Calu3 (cell line): ENCODE data around the gene MYH9. TPM values are rescaled to one million over a fixed set of nuclear protein-coding genes. Genes with fewer than 3 reads are reported as not detected.
A peak's percentile ranks its signal among the peaks of the same experiment; 100 is the strongest.

Source experiments
- BruUV-seq: library from RNA; stranded (reverse); fragments of 400-500 nt; replicated peaks from 2 replicates; lab custom pipeline; 2021; lab: Mats Ljungman, UMichigan
- CTCF ChIA-PET: fragments of 300-600 bp; sonication (Branson Sonifier 250); formaldehyde crosslinking; loops from one replicate; lab custom pipeline; 2022; ENCODE audit warnings: antibody characterized with exemption; lab: Charles Lee
- DNase-seq: peaks from one replicate; pipeline ENCODE4 v3.0.0; 2022
- H3K27ac Mint-ChIP-seq: one replicate; pipeline ENCODE4 v1.8.0; 2022; ENCODE audit warnings: mixed read lengths; ENCODE audit not compliant: unreplicated experiment
- H3K27me3 Mint-ChIP-seq: one replicate; pipeline ENCODE4 v1.8.0; 2022; ENCODE audit warnings: mixed read lengths; ENCODE audit not compliant: unreplicated experiment
- H3K36me3 Mint-ChIP-seq: one replicate; pipeline ENCODE4 v1.8.0; 2022; ENCODE audit warnings: mild to moderate bottlenecking, moderate library complexity, mixed read lengths; ENCODE audit not compliant: insufficient read depth, unreplicated experiment
- H3K4me1 Mint-ChIP-seq: one replicate; pipeline ENCODE4 v1.8.0; 2022; ENCODE audit warnings: mild to moderate bottlenecking, low read depth, mixed read lengths; ENCODE audit not compliant: unreplicated experiment
- H3K4me3 Mint-ChIP-seq: one replicate; pipeline ENCODE4 v1.8.0; 2022; ENCODE audit warnings: mild to moderate bottlenecking, low read depth, moderate library complexity, mixed read lengths; ENCODE audit not compliant: unreplicated experiment
- H3K9me3 Mint-ChIP-seq: one replicate; pipeline ENCODE4 v1.8.0; 2022; ENCODE audit warnings: low read depth, mixed read lengths; ENCODE audit not compliant: unreplicated experiment
- CTCF ChIP-seq: fragments of 200-600 bp; IDR thresholded peaks from one replicate; pipeline ENCODE4 v1.8.0; 2022; ENCODE audit warnings: antibody characterized with exemption; ENCODE audit not compliant: unreplicated experiment
- intact Hi-C: fragments of 100-400 bp; cut with micrococcal nuclease; formaldehyde crosslinking; loops from one replicate; pipeline ENCODE4 v1.10.0; 2022; ENCODE audit not compliant: unreplicated experiment
- total RNA-seq: library from RNA; stranded (reverse); gene quantifications from 2 replicates; pipeline ENCODE4 v1.2.3, GENCODE V29; 2022

Gene MYH9
- total RNA-seq, 1 experiment from 2014 or later, result 606 TPM

GRCh38 chr22:36367066-36367465, 20.7 kb downstream of the MYH9 start:
- CTCF ChIA-PET, result no interaction called here
- peak overlapping the region; percentile 24 for H3K4me3 Mint-ChIP-seq
- no peaks in the 10 kb centered on the region for H3K27me3 Mint-ChIP-seq
- BruUV-seq, result no TSS peak
- intact Hi-C loops, result no loop called here
- H3K36me3 Mint-ChIP-seq, result peaks cover 71% of the 10 kb centered on the region
- no peak for DNase-seq
- H3K9me3 Mint-ChIP-seq, result no peaks in the 10 kb centered on the region
- TF ChIP-seq CTCF, result no peak
- H3K4me1 Mint-ChIP-seq, result peaks cover 86% of the 10 kb centered on the region
- no peak overlapping the region for H3K27ac Mint-ChIP-seq

- Mint-ChIP-seq H3K4me1 (peaks cover 86% of the 10 kb centered on the region), H3K27ac (peak overlapping the region; percentile 40), H3K9me3 (no peaks in the 10 kb centered on the region), H3K36me3 (peaks cover 71% of the 10 kb centered on the region), H3K4me3 (no peak overlapping the region), H3K27me3 (no peaks in the 10 kb centered on the region)
- intact Hi-C loops, result no loop called here
- CTCF ChIA-PET, result no interaction called here
- TF ChIP-seq CTCF, result no peak
- no TSS peak for BruUV-seq
- DNase-seq, result no peak
These were observed 21.5 kb downstream of the MYH9 start for GRCh38 chr22:36366291-36366708.

DNA sequence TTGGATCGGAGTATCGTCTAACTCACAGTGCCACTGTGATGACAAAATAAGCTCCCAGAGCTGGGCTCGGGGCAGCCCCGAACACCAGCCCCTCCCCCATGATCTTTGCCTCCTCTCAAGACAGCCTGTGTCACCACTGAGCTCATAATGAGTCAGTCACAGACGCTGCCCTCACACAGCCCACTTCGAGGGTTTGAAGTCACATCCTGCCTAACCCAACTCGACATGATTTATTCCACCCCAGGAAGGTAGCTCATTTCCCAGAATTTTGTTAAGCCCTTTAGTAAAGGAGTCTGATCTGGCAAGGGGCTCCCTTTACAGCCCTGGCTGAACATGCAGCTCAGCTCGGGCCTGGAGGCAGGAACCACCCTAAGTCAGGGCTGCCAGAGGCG, 22.8 kb downstream of the MYH9 start:
- peaks cover 70% of the 10 kb centered on the region for H3K36me3 Mint-ChIP-seq
- CTCF ChIA-PET, result interaction anchor here (0.6 to 1.1 kb wide), 12 partner anchors 8 to 105 kb away, joined by 3 to 8 read pairs (median 4); partner anchors contain the start of gene MYH9

DNA sequence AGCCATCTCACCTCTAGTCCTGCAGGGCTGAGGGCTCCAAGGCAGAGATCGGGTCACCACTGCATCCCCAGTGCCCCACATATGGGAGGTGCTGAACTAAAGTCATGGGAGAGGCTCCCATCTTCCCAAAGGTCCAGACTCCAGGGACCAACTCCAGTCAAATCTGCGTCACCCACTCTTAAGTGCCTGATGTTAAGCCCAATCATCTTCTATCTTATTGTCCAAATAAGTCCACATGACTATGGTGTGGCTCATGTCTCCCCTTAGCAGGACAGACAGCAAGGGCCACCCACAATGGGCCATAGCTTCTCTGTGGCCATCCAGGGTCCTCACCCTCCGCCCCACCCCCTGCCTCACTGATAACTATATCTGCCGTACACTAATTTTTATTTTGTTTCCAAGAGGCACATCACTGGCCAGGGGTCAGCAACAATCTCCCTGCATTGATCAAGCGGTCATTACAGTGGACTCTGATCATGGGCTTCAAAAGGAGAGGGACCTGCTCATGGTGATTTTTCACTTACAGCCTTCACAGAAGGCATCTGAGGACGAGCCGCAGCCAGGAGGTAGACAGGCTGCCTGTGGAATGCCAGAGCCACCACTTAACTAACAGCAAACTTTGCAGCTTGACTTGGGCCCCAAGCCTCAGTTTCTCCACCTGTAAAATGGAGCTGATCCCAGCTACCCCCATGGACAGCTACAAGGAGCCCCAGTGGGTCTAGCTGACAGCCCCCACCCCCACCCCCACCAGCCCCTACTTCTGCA, 23.3 kb downstream of the MYH9 start:
- intact Hi-C loops, result no loop called here
- peak overlapping the region; percentile 84 for H3K27ac Mint-ChIP-seq
- no peaks in the 10 kb centered on the region for H3K27me3 Mint-ChIP-seq
- no peaks in the 10 kb centered on the region for H3K9me3 Mint-ChIP-seq
- CTCF ChIA-PET, result interaction anchor here (0.6 to 1.1 kb wide), 10 partner anchors 12 to 106 kb away, joined by 3 to 8 read pairs (median 4); partner anchors contain the start of gene MYH9
- peak overlapping the region; percentile 57 for H3K4me3 Mint-ChIP-seq
- BruUV-seq, result no TSS peak
- peaks cover 80% of the 10 kb centered on the region for H3K4me1 Mint-ChIP-seq
- TF ChIP-seq CTCF, result no peak
- H3K36me3 Mint-ChIP-seq, result peaks cover 69% of the 10 kb centered on the region
- no peak for DNase-seq

More for the DNA sequence above, 22.8 kb downstream of the MYH9 start:
- BruUV-seq, result no TSS peak
- H3K4me3 Mint-ChIP-seq, result peak overlapping the region; percentile 57
- no peaks in the 10 kb centered on the region for H3K9me3 Mint-ChIP-seq
- TF ChIP-seq CTCF, result no peak
- H3K27me3 Mint-ChIP-seq, result no peaks in the 10 kb centered on the region
- peak; percentile 78 for DNase-seq
- intact Hi-C loops, result no loop called here
- peak overlapping the region; percentile 84 for H3K27ac Mint-ChIP-seq
- peaks cover 80% of the 10 kb centered on the region for H3K4me1 Mint-ChIP-seq
